HCT116 (cell line): Measurements from ENCODE around the gene CNKSR3. TPM values are rescaled to one million over a fixed set of nuclear protein-coding genes. Genes with fewer than 3 reads are reported as not detected.

ENCODE experiments used
- ATAC-seq: fragments of 200-7000 bp; cut with Tn5 transposase; 2 replicates; pipeline ENCODE4 v1.9.1; 2020; ENCODE audit warnings: mild to moderate bottlenecking, moderate library complexity
- BruUV-seq: library from RNA; stranded (reverse); fragments of 400-500 nt; replicated peaks from 2 replicates; lab custom pipeline; 2021; lab: Mats Ljungman, UMichigan
- CTCF ChIA-PET: fragments of 300-600 bp; sonication (Branson Sonifier 250); formaldehyde crosslinking; loops from one replicate; lab custom pipeline; 2021; ENCODE audit warnings: antibody characterized with exemption; lab: Charles Lee
- POLR2A ChIA-PET: fragments of 300-600, 350-600 bp; sonication (Branson Sonifier 250); formaldehyde crosslinking; loops from one replicate; lab custom pipeline; 2021; ENCODE audit warnings: antibody characterized with exemption; lab: Charles Lee
- RAD21 ChIA-PET, 2 experiments: fragments of 300-600 bp; sonication (Branson Sonifier 250); formaldehyde crosslinking; loops; one replicate each; lab custom pipeline; 2023; ENCODE audit warnings: low total read pairs in 2 of 2; ENCODE audit not compliant: uncharacterized antibody in 2 of 2, unreplicated experiment in 2 of 2, low non-redundant PET in 1 of 2; lab: Charles Lee
- DNase-seq: peaks from one replicate; pipeline ENCODE4 v3.0.0-alpha.2; 2010; ENCODE audit warnings: low read depth, low spot score
- H2AFZ ChIP-seq: fragments of 200-600 bp; shearing (Covaris generic), sonication (generic); 2 replicates; pipeline ENCODE4 v1.6.1; 2017; ENCODE audit warnings: low read depth, mixed run types, mixed read lengths, antibody characterized with exemption, low read length; ENCODE audit not compliant: poor library complexity, severe bottlenecking
- H3K27ac ChIP-seq: 2 replicates; pipeline ENCODE4 v1.5.1; 2012; ENCODE audit warnings: low read depth, low read length
- H3K27me3 ChIP-seq: fragments of 200-600 bp; sonication (generic); 2 replicates; pipeline ENCODE4 v1.6.1; 2016; ENCODE audit warnings: mixed run types, low read length, mixed read lengths; ENCODE audit not compliant: insufficient read depth
- H3K36me3 ChIP-seq, 2 experiments: fragments of 200-500 bp in 1 of 2; fragments of 200-600 bp in 1 of 2; sonication (Bioruptor generic) in 1 of 2; sonication (generic) in 1 of 2; 2 replicates each; pipeline versions ENCODE4 v1.5.1 to v1.6.1; 2014 to 2016; ENCODE audit warnings: low read length in 2 of 2, inconsistent platforms in 1 of 2, mixed read lengths in 1 of 2, mixed run types in 1 of 2; ENCODE audit not compliant: insufficient read depth in 2 of 2, control insufficient read depth in 1 of 2
- H3K4me1 ChIP-seq, 2 experiments: fragments of 200-600 bp in 1 of 2; sonication (generic) in 1 of 2; 2 replicates each; pipeline versions ENCODE4 v1.5.1 to v1.6.1; 2012 to 2017; ENCODE audit warnings: low read length in 2 of 2, inconsistent platforms in 1 of 2, mild to moderate bottlenecking in 1 of 2, mixed read lengths in 1 of 2, mixed run types in 1 of 2, moderate library complexity in 1 of 2; ENCODE audit not compliant: insufficient read depth in 2 of 2, control insufficient read depth in 1 of 2
- H3K4me2 ChIP-seq: fragments of 200-600 bp; sonication (generic); 2 replicates; pipeline ENCODE4 v1.6.1; 2017; ENCODE audit warnings: mixed run types, low read length, mixed read lengths
- H3K4me3 ChIP-seq, 2 experiments: fragments of 200-600 bp in 1 of 2; sonication (generic) in 1 of 2; replicated peaks in 1 of 2; 2 replicates each; pipeline ENCODE4 v1.5.1; 2011 to 2016; ENCODE audit warnings: low read length in 2 of 2, control low read depth in 1 of 2, low read depth in 1 of 2, mild to moderate bottlenecking in 1 of 2, mixed read lengths in 1 of 2, mixed run types in 1 of 2
- H3K79me2 ChIP-seq: fragments of 200-600 bp; sonication (generic); 2 replicates; pipeline ENCODE4 v1.6.1; 2017; ENCODE audit warnings: mild to moderate bottlenecking, mixed run types, low read length, moderate library complexity, mixed read lengths; ENCODE audit not compliant: insufficient read depth
- H3K9ac ChIP-seq: fragments of 200-600 bp; sonication (generic); 2 replicates; pipeline ENCODE4 v1.6.1; 2016; ENCODE audit warnings: low read length, mixed read lengths
- H3K9me2 ChIP-seq: fragments of 200-600 bp; sonication (generic), shearing (Covaris generic); 2 replicates; pipeline ENCODE4 v1.6.1; 2017; ENCODE audit warnings: mixed run types, mild to moderate bottlenecking, moderate library complexity; ENCODE audit not compliant: insufficient read depth
- H3K9me3 ChIP-seq, 2 experiments: fragments of 200-500 bp in 1 of 2; fragments of 200-600 bp in 1 of 2; sonication (Bioruptor generic) in 1 of 2; sonication (generic) in 1 of 2; 2 replicates each; pipeline ENCODE4 v1.6.1; 2014 to 2017; ENCODE audit warnings: low read length in 2 of 2, mixed read lengths in 2 of 2, inconsistent platforms in 1 of 2, low read depth in 1 of 2, mild to moderate bottlenecking in 1 of 2, mixed run types in 1 of 2, moderate library complexity in 1 of 2; ENCODE audit not compliant: control insufficient read depth in 1 of 2, insufficient read depth in 1 of 2
- H4K20me1 ChIP-seq: fragments of 200-600 bp; sonication (generic), shearing (Covaris generic); 2 replicates; pipeline ENCODE4 v1.6.1; 2017; ENCODE audit warnings: mixed run types, mild to moderate bottlenecking, moderate library complexity; ENCODE audit not compliant: insufficient read depth
- CBX3 ChIP-seq: IDR thresholded peaks from 2 replicates; pipeline ENCODE4 v1.6.1; 2012; ENCODE audit warnings: low read depth
- EZH2phosphoT487 ChIP-seq: fragments of 200-600 bp; IDR thresholded peaks from 2 replicates; pipeline ENCODE4 v1.6.1; 2018; ENCODE audit warnings: antibody characterized with exemption, borderline replicate concordance
- ZFX ChIP-seq: fragments of 450-650 bp; IDR thresholded peaks from 2 replicates; pipeline ENCODE4 v1.6.1; 2017
- intact Hi-C: fragments of 100-400 bp; cut with micrococcal nuclease; formaldehyde crosslinking; loops from 2 replicates; pipeline ENCODE4 v1.10.0; 2022
- total RNA-seq: library from RNA; stranded (reverse); gene quantifications from one replicate; pipeline ENCODE4 v1.2.1, GENCODE V29; 2021; ENCODE audit not compliant: unreplicated experiment
- TF ChIP-seq, protein P1 (sequence below): IDR thresholded peaks from 2 replicates; pipeline ENCODE4 v1.6.1; 2011; ENCODE audit warnings: mild to moderate bottlenecking, low read length, moderate library complexity; ENCODE audit not compliant: insufficient replicate concordance; ENCODE audit errors: extremely low read depth
- TF ChIP-seq, protein P2 (sequence below): IDR thresholded peaks from 2 replicates; pipeline ENCODE4 v1.6.1; 2012; ENCODE audit warnings: low read depth

Gene CNKSR3
- total RNA-seq, 1 experiment from 2014 or later = 15.4 TPM

DNA sequence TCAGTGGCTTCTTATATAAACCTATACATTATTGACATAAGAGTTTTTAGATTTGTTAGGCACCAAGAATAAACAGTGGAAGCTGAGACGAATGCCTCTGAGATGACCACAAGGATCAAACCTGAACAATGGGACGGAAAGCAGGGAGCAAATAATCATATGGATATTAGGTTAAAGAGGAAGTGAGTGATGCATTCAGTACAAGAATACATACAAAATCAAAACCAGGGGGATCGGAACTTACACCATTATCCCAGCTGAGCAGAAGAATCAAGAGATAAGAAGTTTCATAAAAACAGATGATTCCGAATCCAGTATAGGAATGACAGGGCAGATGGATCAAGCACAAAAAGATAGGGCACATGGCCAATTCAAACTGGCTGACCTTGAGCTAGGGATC lies 21.9 kb upstream of the CNKSR3 start:
- Histone ChIP-seq H3K4me3 (no peak overlapping the region), H3K27ac (no peak overlapping the region), H3K9me3 (no peaks in the 10 kb centered on the region), H3K36me3 (no peaks in the 10 kb centered on the region), H4K20me1 (no peaks in the 10 kb centered on the region), H3K4me2 (no peak overlapping the region), H2AFZ (no peak overlapping the region), H3K9me2 (no peaks in the 10 kb centered on the region)
- no peak for ATAC-seq
- POLR2A ChIA-PET = no interaction called here
- no peak for TF ChIP-seq EZH2phosphoT487
- TF ChIP-seq, protein P1, sequence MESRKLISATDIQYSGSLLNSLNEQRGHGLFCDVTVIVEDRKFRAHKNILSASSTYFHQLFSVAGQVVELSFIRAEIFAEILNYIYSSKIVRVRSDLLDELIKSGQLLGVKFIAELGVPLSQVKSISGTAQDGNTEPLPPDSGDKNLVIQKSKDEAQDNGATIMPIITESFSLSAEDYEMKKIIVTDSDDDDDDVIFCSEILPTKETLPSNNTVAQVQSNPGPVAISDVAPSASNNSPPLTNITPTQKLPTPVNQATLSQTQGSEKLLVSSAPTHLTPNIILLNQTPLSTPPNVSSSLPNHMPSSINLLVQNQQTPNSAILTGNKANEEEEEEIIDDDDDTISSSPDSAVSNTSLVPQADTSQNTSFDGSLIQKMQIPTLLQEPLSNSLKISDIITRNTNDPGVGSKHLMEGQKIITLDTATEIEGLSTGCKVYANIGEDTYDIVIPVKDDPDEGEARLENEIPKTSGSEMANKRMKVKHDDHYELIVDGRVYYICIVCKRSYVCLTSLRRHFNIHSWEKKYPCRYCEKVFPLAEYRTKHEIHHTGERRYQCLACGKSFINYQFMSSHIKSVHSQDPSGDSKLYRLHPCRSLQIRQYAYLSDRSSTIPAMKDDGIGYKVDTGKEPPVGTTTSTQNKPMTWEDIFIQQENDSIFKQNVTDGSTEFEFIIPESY = no peak
- TF ChIP-seq, protein P2, sequence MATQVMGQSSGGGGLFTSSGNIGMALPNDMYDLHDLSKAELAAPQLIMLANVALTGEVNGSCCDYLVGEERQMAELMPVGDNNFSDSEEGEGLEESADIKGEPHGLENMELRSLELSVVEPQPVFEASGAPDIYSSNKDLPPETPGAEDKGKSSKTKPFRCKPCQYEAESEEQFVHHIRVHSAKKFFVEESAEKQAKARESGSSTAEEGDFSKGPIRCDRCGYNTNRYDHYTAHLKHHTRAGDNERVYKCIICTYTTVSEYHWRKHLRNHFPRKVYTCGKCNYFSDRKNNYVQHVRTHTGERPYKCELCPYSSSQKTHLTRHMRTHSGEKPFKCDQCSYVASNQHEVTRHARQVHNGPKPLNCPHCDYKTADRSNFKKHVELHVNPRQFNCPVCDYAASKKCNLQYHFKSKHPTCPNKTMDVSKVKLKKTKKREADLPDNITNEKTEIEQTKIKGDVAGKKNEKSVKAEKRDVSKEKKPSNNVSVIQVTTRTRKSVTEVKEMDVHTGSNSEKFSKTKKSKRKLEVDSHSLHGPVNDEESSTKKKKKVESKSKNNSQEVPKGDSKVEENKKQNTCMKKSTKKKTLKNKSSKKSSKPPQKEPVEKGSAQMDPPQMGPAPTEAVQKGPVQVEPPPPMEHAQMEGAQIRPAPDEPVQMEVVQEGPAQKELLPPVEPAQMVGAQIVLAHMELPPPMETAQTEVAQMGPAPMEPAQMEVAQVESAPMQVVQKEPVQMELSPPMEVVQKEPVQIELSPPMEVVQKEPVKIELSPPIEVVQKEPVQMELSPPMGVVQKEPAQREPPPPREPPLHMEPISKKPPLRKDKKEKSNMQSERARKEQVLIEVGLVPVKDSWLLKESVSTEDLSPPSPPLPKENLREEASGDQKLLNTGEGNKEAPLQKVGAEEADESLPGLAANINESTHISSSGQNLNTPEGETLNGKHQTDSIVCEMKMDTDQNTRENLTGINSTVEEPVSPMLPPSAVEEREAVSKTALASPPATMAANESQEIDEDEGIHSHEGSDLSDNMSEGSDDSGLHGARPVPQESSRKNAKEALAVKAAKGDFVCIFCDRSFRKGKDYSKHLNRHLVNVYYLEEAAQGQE = no peak
- no peak for TF ChIP-seq ZFX
- TF ChIP-seq CBX3 = no peak
- TF ChIP-seq, all 23 proteins: peak for 0
- Histone ChIP-seq H3K27me3 (no peaks in the 10 kb centered on the region), H3K9ac (no peak overlapping the region), H3K4me1 (no peaks in the 10 kb centered on the region), H3K79me2 (no peaks in the 10 kb centered on the region)
- CTCF ChIA-PET = no interaction called here
- RAD21 ChIA-PET = no interaction called here
- intact Hi-C loops = no loop called here
- DNase-seq = no peak
- no TSS peak for BruUV-seq
